ENCODE measurements around the gene COL27A1. TPM values are rescaled to one million over a fixed set of nuclear protein-coding genes. Genes with fewer than 3 reads are reported as not detected.
A peak's percentile ranks its signal among the peaks of the same experiment; 100 is the strongest.

The COL27A1 gene
- total and polyA plus RNA-seq, 8 donors: 15.8 to 180 (median 147) TPM

- H3K27me3 ChIP-seq: no peaks in the 10 kb centered on the region
Observed at GRCh38 chr9:114312513-114312875, 157.2 kb downstream of the COL27A1 start.

DNA sequence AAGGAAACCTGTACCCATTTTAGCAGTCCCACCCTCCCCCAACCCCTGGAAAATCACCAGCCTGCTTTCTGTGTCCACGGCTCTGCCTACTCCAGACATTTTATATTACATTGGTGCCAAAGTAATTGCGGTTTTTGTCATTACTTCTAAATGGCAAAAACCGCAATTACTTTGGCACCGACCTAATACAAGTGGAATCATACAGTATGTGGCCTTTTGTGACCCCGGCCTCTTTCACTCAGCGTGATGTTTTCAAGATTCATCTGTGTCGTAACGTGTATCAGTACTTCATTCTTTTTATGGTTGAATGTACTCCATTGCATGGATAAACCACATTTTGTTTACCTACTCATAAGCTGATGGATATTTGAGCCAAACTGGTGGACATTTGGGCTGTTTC is 157.8 kb downstream of the COL27A1 start:
- Histone ChIP-seq H3K4me3 (no peak overlapping the region), H3K9me3 (no peaks in the 10 kb centered on the region), H3K36me3 (peaks cover 0 to 5% of the 10 kb centered on the region in 2 donors), H3K27me3 (no peaks in the 10 kb centered on the region), H3K27ac (no peak overlapping the region), H3K4me1 (peaks cover 0 to 37% of the 10 kb centered on the region in 2 donors)
- intact Hi-C loops (cut with DNase I): no loop called here
- no peak for ATAC-seq
- peak in 1 of 4 donors; percentile 17 for DNase-seq
- TF ChIP-seq CTCF (IDR thresholded peaks at IDR 0.05): no peak

More at GRCh38 chr9:114312513-114312875, 157.2 kb downstream of the COL27A1 start:
- no peaks in the 10 kb centered on the region for H3K9me3 ChIP-seq
- H3K27ac ChIP-seq: no peak overlapping the region
- H3K4me1 ChIP-seq: peaks cover 0 to 30% of the 10 kb centered on the region in 2 donors
- peak in 1 of 4 donors; percentile 27 for DNase-seq
- TF ChIP-seq CTCF (IDR thresholded peaks at IDR 0.05): no peak
- intact Hi-C loops (cut with DNase I): no loop called here
- ATAC-seq: no peak
- no peak overlapping the region for H3K4me3 ChIP-seq
- H3K36me3 ChIP-seq: peaks cover 0 to 5% of the 10 kb centered on the region in 2 donors

DNA sequence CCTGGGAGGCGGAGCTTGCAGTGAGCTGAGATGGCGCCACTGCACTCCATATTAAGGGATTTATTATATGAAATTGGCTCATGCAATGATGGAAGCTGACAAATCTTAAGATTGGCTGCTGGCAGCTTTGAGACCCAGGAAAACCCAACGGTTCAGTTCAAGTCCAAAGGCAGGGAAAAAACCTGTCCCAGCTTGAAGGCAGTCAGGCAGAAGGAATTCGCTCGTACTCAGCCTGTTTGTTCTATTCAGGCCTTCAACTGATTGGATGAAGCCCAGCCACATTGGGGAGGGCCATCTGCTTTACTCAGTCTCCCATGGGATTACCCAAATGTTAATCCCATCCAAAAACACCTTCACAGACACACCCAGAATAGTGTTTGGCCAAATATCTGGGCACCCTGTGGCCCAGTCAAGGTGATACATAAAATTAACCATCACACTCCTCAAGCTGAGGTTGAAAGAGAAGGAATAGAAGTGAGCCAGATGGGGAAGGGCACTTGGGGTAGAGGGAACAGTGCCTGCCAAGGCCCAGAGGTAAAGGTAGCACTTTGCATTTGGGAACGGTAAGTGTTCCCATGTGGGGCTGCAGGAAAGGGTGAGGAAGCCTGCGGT is 159.0 kb downstream of the COL27A1 start:
- peak overlapping the region in 1 of 2 donors; percentile 55 for H3K27ac ChIP-seq
- intact Hi-C loops (cut with DNase I): no loop called here
- H3K4me1 ChIP-seq: peaks cover 0 to 42% of the 10 kb centered on the region in 2 donors
- H3K27me3 ChIP-seq: no peaks in the 10 kb centered on the region
- DNase-seq (peak in 1 of 4 donors; percentile 22), ATAC-seq (no peak)
- no peak overlapping the region for H3K4me3 ChIP-seq
- H3K36me3 ChIP-seq: peaks cover 0 to 5% of the 10 kb centered on the region in 2 donors
- TF ChIP-seq CTCF (IDR thresholded peaks at IDR 0.05): no peak
- no peaks in the 10 kb centered on the region for H3K9me3 ChIP-seq

DNA sequence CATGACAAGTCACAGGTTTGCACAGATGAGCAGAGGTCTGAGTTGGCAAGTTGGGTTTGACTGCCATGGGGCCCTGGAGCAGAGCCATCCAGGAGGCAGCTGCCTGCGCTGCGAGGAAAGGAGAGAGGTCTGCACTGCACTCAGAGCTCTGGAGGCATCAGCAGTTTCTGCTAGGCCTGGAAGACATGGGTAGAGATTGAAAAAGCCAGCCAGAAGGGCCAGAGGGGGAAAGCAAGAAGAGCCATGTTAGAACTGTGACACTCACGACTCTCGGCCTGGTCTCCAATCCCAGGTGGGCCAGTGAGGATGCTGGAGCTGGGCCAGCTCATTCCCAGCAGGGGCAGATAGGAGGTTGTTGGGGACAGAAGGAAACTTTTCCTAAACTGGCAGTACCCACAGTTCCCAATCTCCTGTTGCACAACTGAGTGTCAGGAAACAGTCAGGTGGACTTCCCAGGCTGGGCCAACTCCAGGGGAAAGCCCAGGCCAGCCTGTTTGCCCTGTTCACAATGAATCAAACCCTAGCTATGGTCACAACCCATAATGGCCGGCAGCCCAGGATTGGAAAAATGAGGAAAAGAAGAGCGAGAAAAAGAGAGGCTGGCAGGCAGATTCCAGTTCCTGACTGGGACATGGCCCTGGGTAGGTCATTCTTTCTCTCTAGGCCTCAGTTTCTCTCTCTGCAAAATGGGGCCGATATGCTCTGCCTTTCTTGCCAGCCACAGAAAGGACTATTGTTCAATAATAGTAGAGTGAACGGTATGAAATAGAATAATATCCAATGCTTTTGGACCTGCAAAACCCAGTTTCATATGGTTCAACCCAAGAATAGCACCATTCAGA is 159.8 kb downstream of the COL27A1 start:
- Histone ChIP-seq H3K27ac (peak overlapping the region in 1 of 2 donors; percentile 55), H3K27me3 (no peaks in the 10 kb centered on the region), H3K36me3 (peaks cover 0 to 5% of the 10 kb centered on the region in 2 donors), H3K4me3 (no peak overlapping the region), H3K4me1 (peaks cover 0 to 42% of the 10 kb centered on the region in 2 donors), H3K9me3 (no peaks in the 10 kb centered on the region)
- TF ChIP-seq CTCF (IDR thresholded peaks at IDR 0.05): no peak
- ATAC-seq (peak; percentile 38), DNase-seq (peak in 1 of 4 donors; percentile 37)
- intact Hi-C loops (cut with DNase I): no loop called here

DNA sequence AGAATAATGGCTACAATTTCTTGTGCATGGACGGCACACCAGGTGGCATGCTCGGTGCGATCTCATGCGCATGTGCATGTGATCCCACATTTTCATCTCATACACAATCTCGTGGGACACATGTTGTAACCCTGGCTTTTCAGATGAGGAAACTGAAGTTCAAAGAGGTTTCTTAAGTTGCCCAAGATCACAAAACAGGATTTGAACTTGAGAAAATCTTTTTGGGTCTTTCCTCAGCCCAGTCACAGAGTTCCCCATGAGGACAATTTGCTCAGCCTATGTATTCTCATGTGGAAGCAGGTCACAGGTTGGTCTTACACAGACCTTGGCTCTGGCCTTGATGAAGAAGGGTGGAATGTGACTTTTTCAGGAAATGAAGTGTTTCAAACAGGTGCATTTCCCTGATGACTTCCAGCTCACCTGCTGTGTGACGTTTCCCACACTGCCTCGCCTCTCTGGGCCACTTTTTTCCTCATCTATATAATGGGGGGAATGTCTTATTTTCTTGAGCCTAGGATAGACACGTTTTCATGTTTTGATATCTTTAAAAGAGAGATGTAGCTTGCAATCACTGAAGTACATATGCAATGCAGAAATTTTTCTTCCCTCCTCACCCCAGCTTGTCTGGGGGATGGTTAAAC is 160.5 kb downstream of the COL27A1 start:
- peak in 1 of 4 donors; percentile 27 for DNase-seq
- TF ChIP-seq CTCF (IDR thresholded peaks at IDR 0.05): no peak
- peaks cover 0 to 42% of the 10 kb centered on the region in 2 donors for H3K4me1 ChIP-seq
- peaks cover 0 to 2% of the 10 kb centered on the region in 2 donors for H3K36me3 ChIP-seq
- ATAC-seq: no peak
- intact Hi-C loops (cut with DNase I): no loop called here
- no peak overlapping the region for H3K4me3 ChIP-seq
- H3K9me3 ChIP-seq: no peaks in the 10 kb centered on the region
- H3K27ac ChIP-seq: peak overlapping the region in 1 of 2 donors; percentile 55
- no peaks in the 10 kb centered on the region for H3K27me3 ChIP-seq
